NCI-H2227 (cell line): Measurements from ENCODE around the gene TMEM139.
"Not testable (repeated sequence)": the region's sequence is repeated elsewhere in the genome, so short reads cannot be mapped to it uniquely, and the experiment has no call there.

Source experiments
- DNase-seq: peaks from one replicate; lab custom pipeline; 2025; ENCODE audit not compliant: unreplicated experiment; lab: John Stamatoyannopoulos, UW

The TMEM139 gene

DNA sequence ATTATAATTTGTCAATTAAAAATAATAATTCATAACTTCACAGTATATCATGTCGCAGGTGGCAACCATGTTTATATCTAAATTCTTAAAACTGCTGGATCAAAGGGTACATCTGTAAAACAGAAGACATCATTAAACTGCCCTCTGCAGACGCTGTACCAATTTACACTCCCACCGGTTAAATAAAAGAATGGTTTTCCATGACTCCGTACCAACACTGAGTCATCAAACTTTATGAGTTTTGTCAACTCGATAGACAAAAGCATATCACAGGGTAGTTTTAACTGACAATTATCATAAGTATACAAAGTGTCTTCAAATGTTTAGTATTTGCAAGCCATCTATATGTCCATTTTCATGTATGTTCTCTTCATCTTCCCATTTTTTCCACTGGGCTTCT is 27.3 kb upstream of the TMEM139 start:
- no peak for DNase-seq

DNA sequence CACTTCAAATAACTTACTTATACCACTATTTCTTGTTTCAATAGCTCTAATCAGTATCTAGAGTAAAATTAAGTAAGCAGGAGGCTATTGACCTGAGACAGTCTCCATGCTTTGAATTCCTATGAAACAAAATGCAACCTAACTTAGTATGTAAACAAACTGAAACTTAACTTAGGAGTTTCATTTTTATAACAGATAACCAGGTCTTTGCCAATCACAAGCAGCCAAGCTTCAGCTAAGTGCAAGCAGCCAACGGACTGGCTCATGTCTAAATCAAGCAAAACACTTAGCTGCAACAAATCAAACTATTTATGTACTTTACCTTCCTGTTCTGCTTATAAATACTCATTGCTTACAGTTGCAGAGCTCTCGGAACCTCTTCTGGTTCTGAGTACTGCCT is 25.9 kb upstream of the TMEM139 start:
- DNase-seq, result no peak

DNA sequence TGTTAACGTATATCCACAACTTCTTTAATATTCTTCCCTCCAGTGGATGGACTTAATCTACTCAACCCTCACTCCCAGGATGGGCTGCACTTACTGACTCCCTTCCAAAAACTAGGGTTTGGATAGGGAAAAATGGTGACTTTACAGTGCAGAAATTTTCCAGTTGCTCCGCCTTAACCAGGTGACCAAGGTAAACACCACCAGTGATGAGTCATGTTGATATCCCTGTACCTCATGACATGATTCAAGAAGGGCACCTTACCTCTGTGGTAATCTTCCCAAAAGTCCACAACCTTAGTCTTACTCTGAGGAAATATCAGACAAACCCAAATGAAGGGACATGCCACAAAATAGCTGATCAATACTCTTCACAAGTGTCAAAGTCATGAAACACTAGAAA is 25.0 kb upstream of the TMEM139 start:
- no peak for DNase-seq

DNA sequence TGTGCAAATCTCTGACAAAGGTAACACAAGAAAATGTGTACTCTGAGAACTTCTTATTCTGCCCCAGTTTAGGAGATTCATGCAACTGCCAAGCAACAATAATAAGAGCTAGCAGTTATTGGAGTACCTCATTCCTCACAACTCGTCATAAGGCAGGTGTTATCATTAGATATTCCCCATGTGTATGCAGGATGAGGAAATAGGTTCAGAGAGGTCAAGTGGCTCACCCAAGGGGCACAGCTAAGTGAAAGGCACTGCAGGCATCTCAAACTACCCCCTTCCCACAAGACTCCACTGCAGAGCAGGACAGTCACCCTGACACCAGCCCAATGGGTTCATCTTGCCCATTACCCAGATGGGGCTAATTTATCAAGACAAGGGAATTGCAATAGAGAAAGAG is 22.9 kb upstream of the TMEM139 start:
- no peak for DNase-seq

DNA sequence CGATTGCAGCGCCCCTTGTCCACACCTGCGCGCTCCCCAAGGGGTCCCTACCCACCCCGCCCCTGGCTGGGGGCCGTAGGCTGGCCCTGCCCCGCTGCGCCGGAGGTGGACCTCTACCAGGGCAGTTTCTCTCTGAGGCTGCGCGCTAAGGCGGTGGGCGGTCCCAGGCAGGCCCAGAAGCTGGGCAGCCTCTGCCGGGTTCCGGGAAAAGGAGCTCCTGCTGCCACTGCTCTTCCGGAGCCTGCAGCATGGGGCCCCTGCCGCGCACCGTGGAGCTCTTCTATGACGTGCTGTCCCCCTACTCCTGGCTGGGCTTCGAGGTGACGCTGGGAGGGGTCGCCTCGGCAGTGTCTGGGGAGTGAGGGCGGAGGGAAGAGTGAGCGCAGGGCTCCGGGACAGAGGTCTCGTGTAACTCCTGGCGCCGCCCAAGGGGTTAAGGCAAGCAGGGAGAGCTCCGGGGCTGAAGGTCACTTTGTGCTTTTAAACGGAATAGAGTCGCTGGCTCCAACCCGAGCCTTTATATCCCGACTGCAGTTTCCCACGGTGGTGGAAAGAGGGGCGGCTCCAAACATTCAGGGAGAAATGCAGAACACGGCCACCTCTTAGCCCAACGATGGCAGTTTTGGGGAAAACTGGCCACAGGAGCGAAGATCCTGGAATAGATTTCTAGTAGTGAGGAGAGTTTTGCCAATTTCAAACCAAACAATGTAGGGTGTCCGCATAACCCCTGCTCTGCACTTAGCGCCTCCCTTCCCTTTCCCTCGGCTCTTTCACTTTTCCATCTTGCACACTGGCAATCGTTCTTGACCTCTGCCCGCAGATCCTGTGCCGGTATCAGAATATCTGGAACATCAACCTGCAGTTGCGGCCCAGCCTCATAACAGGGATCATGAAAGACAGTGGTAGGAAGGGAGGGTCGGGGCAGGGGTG is 21.2 kb upstream of the TMEM139 start, which contains the start of gene GSTK1:
GSTK1 (plus strand) TSS at position 176 of the 930 bp plus-strand sequence; CDS start at position 249, 73 bp downstream.
- peak; percentile 83 for DNase-seq

DNA sequence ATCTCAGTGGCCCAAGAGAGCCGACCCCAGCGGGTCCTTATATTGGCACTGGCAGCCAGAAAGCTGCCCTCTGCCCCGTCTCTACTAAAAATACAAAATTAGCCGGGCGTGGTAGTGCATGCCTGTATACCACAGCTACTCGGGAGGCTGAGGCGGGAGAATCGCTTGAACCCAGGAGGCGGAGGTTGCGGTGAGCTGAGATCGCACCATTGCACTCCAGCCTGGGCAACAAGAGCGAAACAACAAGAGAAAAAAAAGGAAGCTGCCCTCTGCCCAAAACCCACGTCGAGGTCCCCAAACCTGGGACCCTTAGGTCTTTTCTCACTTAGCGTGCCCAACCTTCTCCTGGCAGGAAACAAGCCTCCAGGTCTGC is 20.6 kb upstream of the TMEM139 start:
- DNase-seq, result not testable (repeated sequence)

DNA sequence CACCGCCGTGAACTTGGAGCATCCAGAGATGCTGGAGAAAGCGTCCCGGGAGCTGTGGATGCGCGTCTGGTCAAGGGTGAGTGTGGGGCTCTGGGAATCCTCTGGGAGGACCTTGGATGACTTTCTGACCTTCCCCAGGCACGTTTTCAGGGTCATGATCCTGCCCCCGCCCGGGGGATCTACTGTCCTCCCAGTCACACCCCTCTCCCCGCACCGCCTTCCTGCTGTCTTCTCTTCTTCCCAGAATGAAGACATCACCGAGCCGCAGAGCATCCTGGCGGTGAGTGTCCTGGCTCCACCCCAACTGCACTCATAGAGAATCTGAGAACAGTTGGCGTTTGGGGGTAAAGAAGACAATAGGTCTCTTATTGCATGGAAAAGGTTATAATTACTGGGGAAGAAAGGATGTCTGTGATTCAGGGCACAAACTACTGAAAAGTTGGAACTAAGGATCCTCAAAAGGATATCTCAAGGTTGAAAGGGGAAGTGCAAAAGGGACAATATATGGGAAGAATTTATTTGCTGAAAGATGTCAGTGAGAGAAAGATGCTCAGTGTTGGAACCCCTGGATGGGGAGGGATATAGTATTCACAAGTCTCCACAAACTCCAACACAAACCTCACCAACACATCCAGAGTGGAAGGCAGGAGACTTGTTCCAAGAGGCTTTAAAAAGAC is 19.6 kb upstream of the TMEM139 start:
- DNase-seq, result no peak

DNA sequence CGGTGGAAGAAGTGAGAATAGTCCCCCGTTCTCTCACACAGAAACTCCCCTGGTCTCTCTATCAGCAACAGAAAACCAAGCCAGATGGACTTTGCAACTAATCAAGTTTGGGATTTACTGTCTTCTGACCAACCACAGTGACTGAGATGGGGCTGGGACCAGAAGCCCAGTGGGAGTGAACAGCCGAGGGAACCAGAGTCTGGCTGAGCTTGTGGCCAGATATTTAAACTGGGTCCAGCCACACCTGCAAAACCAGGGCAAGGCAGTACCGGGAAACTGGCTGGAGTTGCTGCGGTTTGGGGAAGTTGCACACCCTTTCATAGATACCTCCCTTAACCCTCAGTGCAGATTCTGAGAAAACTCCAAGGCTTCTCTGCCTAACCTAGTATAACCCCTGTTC is 15.5 kb upstream of the TMEM139 start:
- DNase-seq, result no peak

DNA sequence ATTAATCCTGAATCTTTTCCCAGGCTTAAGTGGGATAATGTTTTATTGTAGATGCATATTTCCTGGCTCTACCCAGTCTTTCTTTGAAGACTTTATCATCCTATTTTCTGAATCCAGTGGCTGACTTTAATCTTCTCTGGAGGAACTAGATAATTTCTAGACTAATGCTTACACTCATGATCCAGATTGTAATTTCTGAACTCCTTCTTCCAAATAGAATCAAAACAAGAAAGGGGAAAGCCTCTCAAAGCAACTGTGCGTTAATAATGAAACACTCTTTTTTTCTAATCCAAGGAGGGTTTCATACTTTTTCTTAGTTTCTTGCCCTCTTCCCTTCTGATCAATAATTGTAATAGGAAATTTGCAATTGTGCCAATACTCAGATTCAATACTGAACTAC is 13.5 kb upstream of the TMEM139 start:
- no peak for DNase-seq

DNA sequence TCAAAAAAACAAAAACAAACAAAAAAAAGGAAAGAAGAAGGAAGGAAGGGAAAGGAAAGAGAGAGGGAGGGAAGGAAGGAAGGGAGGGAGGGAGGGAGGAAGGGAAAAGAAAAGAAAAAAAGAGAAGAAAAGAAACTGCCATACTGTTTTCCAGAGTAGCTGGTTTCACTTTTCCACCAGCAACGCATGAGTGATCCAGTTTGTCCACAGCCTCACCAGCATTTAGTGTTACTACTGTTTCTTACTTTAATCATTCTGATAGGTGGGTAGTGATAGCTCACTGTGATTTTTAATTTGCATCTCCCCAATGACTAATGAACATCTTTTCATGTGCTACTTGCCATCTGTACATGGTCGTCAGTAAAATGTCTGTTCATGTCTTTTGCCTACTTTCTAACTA is 11.9 kb upstream of the TMEM139 start:
- DNase-seq, result no peak

DNA sequence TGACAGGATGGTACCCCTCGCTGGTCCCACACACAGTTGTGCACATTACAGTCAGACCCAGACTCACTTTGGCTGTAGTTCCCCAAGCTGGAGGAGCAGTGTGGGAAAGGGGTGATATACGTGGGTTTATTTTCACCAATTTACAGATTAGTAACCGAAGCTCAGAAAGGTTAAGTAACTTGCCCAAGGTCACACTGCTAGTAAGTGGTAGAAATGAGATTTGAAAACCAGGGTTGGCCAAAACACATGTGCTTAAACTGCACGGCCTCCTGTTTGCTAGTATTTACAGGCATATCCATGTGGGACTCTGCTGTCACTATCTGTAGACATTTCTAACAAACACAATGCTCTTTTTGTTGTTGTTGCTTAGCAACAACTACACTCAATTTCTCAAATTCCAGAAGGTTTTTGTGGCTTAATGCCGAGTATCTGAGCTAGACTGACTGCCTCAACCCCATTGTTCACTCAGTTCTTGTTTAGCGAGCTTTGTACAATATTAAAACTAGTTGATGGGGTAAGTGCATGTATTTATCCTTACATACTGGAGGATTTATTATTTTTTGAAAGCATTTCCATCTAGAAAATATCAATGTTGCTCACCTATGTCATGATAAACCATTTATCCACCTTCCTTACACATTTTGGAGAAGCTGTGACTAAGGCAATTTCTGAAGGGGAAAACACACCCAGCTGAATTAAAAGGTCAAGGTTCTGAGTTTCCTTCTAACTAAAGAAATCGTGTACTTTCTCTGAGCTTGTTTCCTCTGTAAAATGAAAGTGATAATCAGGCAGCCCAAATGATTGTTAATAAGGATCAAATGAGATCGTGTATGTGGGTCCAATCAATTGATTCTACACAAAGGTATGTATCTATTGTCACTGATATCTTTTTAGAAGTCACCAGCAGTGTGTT is 5.3 kb upstream of the TMEM139 start:
- peak; percentile 37 for DNase-seq

DNA sequence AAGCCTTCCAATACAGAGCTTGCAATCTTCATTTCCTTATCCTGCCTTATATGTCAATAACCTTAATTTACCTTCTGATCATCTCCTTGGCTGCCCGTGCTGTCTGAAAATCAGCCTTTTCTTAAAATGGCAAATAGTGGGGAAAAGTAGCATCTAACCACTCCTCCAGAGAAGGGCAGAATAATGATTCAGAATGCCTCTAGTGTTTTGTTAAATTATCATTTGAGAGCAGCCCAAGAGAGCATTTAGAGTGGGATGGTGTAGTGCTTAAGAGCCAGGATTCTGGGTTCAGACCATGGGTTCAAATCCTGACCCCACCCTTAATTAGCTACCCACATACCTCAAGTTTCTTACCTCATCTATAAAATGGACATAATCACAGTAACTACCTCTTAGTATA is 4.6 kb upstream of the TMEM139 start:
- DNase-seq, result no peak

DNA sequence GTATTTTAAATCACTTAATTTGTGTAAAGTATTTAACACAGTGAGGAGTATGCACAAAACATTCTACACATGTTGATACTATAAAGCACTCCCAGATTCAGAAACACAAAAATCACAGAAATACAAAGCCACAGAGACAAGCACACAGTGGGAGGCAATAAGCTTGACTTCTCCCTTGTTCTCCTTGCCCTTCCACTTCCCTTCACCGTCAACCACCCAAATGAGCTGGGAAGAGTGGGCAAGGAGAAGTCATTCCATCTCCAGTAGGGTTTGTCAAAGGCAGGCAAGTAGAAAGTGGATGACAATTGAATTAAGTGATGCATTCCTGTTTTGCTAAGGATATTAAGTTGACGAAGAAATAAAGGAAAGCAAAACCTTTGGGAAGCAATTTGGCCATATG is 4.2 kb upstream of the TMEM139 start:
- no peak for DNase-seq

DNA sequence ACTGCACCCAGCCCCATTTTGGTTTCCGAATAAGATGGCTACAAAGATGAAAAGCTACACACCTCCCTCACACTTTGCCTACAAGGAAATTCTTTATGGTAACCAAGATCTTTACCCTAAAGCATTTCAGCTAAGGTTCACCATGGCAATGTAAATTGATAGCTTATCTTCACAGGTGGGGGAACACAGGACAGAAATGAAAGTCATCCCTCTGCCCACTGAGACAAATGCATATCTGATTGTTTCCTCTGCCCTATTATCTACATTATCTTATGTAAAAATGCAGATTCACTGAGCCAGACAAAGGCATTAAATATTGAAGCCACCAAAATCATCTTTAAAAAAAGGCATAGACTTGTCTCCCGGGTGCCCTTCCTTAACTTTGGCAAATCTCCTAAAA is 3.2 kb upstream of the TMEM139 start:
- DNase-seq, result no peak

DNA sequence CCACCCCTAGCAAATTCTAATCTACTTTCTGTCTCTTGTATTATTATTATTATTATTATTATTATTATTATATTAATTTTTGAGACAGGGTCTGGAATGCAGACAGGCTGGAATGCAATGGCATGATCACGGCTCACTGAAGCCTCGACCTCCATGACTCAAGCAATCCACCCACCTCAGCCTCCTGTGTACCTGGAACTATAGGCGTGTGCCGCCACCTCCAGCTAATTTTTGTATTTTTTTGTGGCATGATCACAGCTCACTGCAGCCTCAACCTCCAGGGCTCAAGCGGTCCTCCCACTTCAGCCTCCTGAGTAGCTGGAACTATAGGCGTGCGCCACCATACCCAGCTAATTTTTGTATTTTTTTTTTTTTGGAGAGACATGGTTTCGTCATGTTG is 2.6 kb upstream of the TMEM139 start:
- DNase-seq, result no peak

DNA sequence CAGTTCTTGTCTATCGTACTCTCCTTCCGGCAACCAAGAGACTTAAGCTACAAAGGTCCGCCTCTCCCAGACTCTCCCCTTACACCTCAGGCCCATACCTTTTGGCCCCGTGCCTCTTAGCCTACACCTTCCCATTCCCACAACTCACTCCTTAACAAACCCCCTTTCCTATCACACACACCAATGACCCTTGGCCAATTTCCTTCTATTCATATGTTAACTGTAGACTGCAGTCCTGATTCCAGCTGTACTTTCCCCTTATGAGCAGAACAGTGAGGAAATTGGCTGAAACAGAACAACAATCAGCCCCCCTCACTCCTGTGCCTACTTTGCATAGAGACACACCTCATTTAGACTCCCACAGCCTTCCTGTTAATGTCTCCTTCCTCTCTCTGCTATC is 1.4 kb upstream of the TMEM139 start:
- no peak for DNase-seq

DNA sequence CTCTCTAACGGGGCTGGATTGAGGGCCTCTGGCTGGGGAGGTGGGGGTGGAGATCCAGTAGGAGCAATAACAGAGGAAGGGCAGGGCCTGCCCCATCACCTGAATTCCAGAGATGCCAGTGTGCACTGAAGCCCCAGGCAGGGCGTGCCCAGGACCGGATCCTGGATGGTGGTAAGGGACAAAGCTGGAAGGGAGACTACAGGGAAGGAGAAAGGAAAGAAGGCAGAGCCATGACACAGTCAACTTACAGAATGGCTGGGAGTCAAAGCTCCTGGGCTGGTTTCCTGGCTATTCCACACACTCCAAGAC is 666 bp downstream of the TMEM139 start:
- no peak for DNase-seq

DNA sequence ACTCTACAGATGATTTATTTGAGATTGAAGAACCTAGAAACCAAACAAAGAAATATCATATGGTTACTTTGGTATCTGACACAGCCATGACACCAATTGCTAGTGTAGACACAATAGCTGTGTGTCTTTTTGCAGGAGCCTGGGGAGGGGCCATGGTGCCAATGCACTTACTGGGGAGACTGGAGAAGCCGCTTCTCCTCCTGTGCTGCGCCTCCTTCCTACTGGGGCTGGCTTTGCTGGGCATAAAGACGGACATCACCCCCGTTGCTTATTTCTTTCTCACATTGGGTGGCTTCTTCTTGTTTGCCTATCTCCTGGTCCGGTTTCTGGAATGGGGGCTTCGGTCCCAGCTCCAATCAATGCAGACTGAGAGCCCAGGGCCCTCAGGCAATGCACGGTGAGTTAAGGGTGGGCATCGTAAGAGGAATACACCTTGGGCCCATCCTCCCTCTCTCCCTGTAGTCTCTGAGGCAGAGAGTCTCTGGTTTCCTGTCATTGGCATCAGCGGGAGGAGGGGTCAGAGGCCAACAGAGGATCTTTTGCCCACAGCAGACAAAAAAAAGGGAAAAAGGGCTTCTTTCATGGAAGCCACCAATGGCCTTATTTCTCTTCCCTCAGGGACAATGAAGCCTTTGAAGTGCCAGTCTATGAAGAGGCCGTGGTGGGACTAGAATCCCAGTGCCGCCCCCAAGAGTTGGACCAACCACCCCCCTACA is 1.2 kb downstream of the TMEM139 start:
- DNase-seq, result no peak

DNA sequence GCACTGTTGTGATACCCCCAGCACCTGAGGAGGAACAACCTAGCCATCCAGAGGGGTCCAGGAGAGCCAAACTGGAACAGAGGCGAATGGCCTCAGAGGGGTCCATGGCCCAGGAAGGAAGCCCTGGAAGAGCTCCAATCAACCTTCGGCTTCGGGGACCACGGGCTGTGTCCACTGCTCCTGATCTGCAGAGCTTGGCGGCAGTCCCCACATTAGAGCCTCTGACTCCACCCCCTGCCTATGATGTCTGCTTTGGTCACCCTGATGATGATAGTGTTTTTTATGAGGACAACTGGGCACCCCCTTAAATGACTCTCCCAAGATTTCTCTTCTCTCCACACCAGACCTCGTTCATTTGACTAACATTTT is 1.7 kb downstream of the TMEM139 start:
- DNase-seq, result no peak

DNA sequence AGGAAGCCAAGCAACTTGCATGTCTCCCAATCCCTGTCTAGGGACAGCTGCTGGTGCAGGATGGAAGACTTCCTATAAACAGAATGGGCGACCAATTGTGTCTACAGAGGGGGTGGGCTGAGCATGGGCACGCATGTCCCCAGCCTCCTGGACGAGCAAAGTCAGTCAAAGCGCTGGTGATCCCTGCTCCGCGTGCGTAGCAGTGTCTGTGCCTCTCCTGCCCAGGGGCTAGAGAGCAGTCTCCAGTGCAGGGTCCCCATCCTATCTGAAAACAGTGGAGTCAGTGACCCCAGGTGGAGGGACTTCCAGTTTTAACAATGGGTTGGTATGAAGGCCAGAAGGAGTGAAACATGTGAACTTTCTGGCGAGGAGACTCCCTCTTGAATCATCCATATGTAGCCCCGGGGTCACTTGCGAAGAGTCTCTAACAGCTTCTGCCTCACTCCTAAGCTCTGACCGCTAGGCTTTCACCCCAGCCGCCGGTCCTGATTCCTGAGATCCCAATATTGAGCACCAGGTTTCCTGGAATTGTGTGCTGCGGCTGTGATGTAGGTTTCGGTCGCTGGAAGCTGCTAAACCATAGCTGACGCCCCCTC is 2.7 kb downstream of the TMEM139 start:
- DNase-seq, result no peak
